ENCODE data around the gene OPRD1. TPM values are rescaled to one million over a fixed set of nuclear protein-coding genes. Genes with fewer than 3 reads are reported as not detected.

Gene OPRD1
- total and polyA plus RNA-seq, 2 of the 4 experiments (the other 2 are of a cell fraction), result under 0.01 TPM; not detected in 1

- H4K8ac ChIP-seq (ENCODE audit: low read depth in 2 of 2, low read length in 2 of 2), result no peak overlapping the region
- H2BK120ac ChIP-seq (ENCODE audit: low read depth, low read length), result no peak overlapping the region
- no peaks in the 10 kb centered on the region for H3K9me3 ChIP-seq (ENCODE audit: control insufficient read depth, insufficient read depth, low read length)
- no peak overlapping the region for H3K27ac ChIP-seq (ENCODE audit: insufficient read depth, low read length)
- no peak overlapping the region for H3K9ac ChIP-seq (ENCODE audit: low read depth, low read length)
- H4K20me1 ChIP-seq (ENCODE audit: insufficient read depth, low read length), result no peaks in the 10 kb centered on the region
- H3K4me1 ChIP-seq (ENCODE audit: control insufficient read depth, insufficient read depth, low read length), result no peaks in the 10 kb centered on the region
- H3K4me2 ChIP-seq (ENCODE audit: low read depth, low read length), result no peak overlapping the region
- H2BK20ac ChIP-seq (ENCODE audit: low read depth, low read length), result no peak overlapping the region
- no peaks in the 10 kb centered on the region for H3K9me1 ChIP-seq (ENCODE audit: insufficient read depth, low read length)
- POLR2A ChIA-PET (ENCODE audit: unreplicated experiment), result no interaction called here
- no peak overlapping the region for H3K18ac ChIP-seq (ENCODE audit: low read depth, low read length)
- intact Hi-C loops (cut with micrococcal nuclease), result no loop called here
- CTCF ChIA-PET, result no interaction called here
- BruUV-seq (replicated peaks), result no TSS peak
- no CpG with 5 or more reads among the region's 15 CpGs for WGBS, 2 experiments (ENCODE audit: extremely low coverage in 2 of 2, insufficient read length in 1 of 2)
- peaks cover 26% of the 10 kb centered on the region for H3K27me3 ChIP-seq (ENCODE audit: control insufficient read depth, insufficient read depth, low read length)
- no peak overlapping the region for H3K14ac ChIP-seq (replicated peaks; ENCODE audit: low read depth, low read length)
- H3K4me3 ChIP-seq (ENCODE audit: insufficient read depth, low read depth, low read length), result no peak overlapping the region
- in situ Hi-C loops (cut with MboI; ENCODE audit: low sequenced_read_pairs), result no loop called here
- DNase-seq (no peak), ATAC-seq (ENCODE audit: low read depth) (no peak)
- no peaks in the 10 kb centered on the region for H3K79me1 ChIP-seq (ENCODE audit: low read depth in 1 of 2, low read length in 2 of 2)
- dilution Hi-C loops (cut with HindIII; ENCODE audit: low sequenced_read_pairs, unreplicated experiment), result no loop called here
- no peak overlapping the region for H2AFZ ChIP-seq (replicated peaks; ENCODE audit: low read length, poor library complexity)
- no peak overlapping the region for H2AK5ac ChIP-seq (ENCODE audit: low read depth, low read length)
- no peak overlapping the region for H4K5ac ChIP-seq (ENCODE audit: low read depth, low read length)
- TF ChIP-seq MXI1 (IDR thresholded peaks at IDR 0.05; ENCODE audit: borderline replicate concordance, low read depth, low read length) (no peak), NFE2L2 (IDR thresholded peaks at IDR 0.05; ENCODE audit: low read depth, low read length) (no peak), MAFK (IDR thresholded peaks at IDR 0.05; ENCODE audit: low read depth, low read length) (no peak), BHLHE40 (IDR thresholded peaks at IDR 0.05; ENCODE audit: low read depth, low read length) (no peak), RAD21 (IDR thresholded peaks at IDR 0.05; ENCODE audit: low read length) (no peak), ELK1 (IDR thresholded peaks at IDR 0.05; ENCODE audit: borderline replicate concordance, low read depth, low read length) (no peak), RFX5 (IDR thresholded peaks at IDR 0.05; ENCODE audit: low read depth, low read length) (no peak), USF2 (IDR thresholded peaks at IDR 0.05; ENCODE audit: low read depth, low read length) (no peak), CEBPB (IDR thresholded peaks at IDR 0.05; ENCODE audit: low read depth, low read length) (no peak), POLR2A (IDR thresholded peaks at IDR 0.05; ENCODE audit: low read depth, low read length) (no peak), CTCF (conservative IDR thresholded peaks at IDR 0.05; ENCODE audit: low read depth, low read length) (no peak), RCOR1 (IDR thresholded peaks at IDR 0.05; ENCODE audit: insufficient replicate concordance, low read length) (no peak), CHD1 (IDR thresholded peaks at IDR 0.05; ENCODE audit: low read depth, low read length) (no peak), SMC3 (IDR thresholded peaks at IDR 0.05; ENCODE audit: low read depth, low read length) (no peak), FOS (IDR thresholded peaks at IDR 0.05; ENCODE audit: low read depth, low read length) (no peak), MAZ (IDR thresholded peaks at IDR 0.05; ENCODE audit: borderline replicate concordance, low read depth, low read length) (no peak)
- H3K23ac ChIP-seq (ENCODE audit: low read depth, low read length), result no peak overlapping the region
- no peak overlapping the region for H4K91ac ChIP-seq (ENCODE audit: insufficient read depth, low read depth, low read length)
- no peak overlapping the region for H3K56ac ChIP-seq (ENCODE audit: extremely low read depth, insufficient read depth, low read length)
- no peaks in the 10 kb centered on the region for H3K36me3 ChIP-seq (ENCODE audit: control insufficient read depth, insufficient read depth, low read length)
- H2BK15ac ChIP-seq (ENCODE audit: low read depth, low read length), result no peak overlapping the region
- no peak overlapping the region for H3K4ac ChIP-seq (ENCODE audit: low read depth, low read length)
- no peak overlapping the region for H2BK5ac ChIP-seq (ENCODE audit: low read depth, low read length, poor library complexity, severe bottlenecking)
- no peak overlapping the region for H2AK9ac ChIP-seq (replicated peaks; ENCODE audit: low read depth, low read length, poor library complexity)
Observed at GRCh38 chr1:28836421-28836956, 24.5 kb downstream of the OPRD1 start.
